ENCODE results near the gene CMPK1.

Gene CMPK1

DNA sequence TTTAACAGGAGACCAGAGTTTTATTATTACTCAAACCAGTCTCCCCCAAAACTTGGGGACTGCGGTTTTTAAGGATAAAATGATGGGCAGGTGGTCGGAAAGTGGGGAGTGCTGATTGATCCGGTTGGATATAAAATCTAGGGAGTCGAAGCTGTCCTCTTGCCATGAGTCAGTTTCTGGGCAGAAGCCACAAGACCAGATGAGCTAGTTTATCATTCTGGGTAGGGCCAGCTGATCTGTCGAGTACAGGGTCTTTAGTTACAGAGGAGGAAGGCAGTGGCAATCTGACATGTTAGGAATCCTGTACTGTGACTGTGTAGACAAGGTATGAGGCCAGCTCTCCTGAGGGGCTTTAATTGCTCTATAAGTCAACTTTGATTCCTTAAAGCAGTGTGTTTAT lies 59.6 kb downstream of the CMPK1 start:
- no peak for DNase-seq (ENCODE audit: low read depth in 3 of 3, low spot score in 1 of 3)

DNA sequence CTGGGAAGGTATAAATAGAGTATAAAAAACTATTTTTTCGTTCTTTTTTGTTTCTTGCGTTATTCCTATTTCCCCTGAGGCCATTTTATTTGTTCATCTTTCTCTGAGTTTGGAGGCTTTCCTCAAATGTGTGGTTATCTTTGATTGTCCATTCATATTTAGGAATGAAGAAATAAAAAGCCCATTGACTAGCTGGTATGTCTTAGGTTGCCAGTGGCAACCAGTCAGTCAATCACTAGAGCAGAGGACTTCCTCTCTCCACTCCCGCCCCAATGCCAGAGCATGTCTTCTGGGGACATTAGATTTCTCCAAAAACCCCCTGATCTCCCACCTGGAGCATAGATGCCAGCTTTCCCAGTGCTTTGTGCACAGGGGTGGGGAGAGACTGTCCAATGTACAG lies 61.8 kb downstream of the CMPK1 start:
- DNase-seq (ENCODE audit: low read depth in 3 of 3, low spot score in 1 of 3): no peak

DNA sequence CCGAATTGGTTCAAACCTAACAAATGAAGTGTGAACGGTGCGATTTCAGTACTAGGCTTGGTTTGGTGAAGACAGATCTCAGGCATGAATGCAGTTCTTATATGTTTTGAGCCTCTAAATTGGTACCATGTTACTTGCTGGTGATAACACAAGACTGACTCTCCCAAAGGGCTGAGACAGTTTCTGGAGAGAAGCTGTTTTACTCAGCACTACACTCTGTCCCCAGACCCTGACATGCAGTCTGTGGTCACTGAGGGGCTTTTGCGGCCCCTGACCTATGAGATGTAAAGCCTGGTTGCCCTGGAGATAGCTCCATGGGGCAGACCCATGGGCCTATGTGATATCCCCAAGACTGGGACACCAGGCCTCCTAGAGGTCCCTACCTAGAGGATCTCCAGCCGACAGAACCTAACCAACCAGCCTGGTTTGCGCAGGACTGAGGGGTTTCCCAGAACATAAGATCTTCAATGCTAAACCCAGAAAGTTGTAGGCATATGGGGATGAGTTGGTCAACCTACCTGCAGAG lies 63.1 kb downstream of the CMPK1 start:
- no peak for DNase-seq (ENCODE audit: low read depth in 3 of 3, low spot score in 1 of 3)

DNA sequence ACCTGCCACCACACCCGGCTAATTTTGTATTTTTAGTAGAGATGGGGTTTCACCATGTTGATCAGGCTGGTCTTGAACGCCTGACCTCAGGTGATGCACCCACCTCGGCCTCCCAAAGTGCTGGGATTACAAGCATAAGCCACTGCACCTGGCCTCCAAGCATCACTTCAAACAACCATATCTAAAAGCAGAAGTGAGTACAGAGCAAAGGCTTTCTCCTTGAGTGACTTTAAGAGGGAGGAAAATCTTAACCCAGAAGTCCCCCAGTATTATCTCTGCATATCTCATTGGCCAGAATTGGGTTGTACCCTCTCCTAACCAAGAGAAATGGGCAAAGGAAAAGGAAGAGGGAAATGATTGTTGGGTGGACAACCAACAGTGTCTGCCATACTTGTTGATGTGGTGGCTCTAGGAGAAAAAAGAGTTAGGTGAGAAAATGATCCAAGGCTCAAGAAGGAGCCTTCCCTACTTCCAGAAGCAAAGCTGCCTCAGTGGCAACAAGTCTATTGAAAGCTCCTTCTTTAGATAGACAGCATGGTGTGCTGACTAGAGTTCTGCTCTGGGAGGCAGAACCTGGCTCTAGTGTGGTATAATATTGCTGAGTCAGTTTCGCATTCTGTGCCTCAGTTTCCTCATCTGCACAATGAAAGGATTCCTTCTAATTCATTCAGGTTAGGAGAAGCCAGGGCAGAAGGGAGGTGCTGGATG lies 65.7 kb downstream of the CMPK1 start:
- DNase-seq (ENCODE audit: low read depth in 3 of 3, low spot score in 1 of 3): no peak

DNA sequence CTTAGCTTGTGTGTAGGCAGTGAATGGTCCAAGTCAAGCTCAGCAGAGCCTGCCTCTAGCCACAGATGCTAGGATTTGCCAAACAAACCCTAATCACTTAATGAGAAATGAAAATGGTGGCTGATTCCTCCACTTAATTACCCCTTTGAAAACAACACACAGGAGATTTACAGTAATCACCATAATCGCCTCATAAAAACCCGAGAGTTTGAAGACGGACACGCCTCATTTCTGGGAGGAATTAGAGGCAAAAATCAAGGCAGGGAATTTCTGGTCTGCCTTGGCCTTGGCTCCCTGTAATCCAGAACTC lies 66.2 kb downstream of the CMPK1 start:
- DNase-seq (ENCODE audit: low read depth in 3 of 3, low spot score in 1 of 3): no peak

DNA sequence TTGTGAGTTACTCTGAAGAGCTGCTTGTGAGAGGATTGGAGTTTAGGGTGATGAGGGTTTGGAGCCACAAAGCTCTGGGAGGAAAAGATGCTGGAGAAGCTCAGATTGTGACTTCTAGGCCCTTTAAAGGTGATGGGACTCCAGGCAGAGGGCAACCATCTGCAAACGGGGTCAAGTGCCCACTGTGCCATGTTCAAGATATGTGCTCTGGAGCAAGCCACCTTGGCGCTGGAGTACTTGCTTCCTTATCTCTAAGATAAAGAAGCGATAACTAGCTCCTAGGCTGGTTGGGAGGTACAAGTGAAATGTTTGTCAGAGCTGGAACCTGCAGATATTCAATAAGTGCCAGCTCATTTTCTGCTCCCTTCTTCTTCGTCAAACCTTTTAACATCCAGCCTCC lies 68.2 kb downstream of the CMPK1 start:
- no peak for DNase-seq (ENCODE audit: low read depth in 3 of 3, low spot score in 1 of 3)

DNA sequence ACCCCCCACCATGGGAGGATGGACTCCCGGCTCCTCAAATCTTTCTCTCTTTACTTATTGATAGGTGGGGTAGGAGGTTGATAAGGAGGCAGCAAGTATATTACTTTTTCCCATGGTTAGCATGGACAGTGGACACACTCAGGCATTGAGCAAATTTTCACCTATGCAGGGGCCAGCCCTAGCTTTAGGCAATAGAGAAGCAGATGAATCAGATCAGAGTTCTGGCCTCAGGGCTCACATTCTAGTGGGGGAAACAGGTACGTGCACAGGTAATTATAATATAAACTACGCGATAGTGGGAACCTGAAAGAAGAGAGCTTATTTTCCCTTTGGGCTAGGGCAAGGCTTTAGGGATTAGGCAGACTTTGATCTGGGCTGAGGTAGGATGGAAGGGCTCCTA lies 69.0 kb downstream of the CMPK1 start:
- DNase-seq (ENCODE audit: low read depth in 3 of 3, low spot score in 1 of 3): no peak

DNA sequence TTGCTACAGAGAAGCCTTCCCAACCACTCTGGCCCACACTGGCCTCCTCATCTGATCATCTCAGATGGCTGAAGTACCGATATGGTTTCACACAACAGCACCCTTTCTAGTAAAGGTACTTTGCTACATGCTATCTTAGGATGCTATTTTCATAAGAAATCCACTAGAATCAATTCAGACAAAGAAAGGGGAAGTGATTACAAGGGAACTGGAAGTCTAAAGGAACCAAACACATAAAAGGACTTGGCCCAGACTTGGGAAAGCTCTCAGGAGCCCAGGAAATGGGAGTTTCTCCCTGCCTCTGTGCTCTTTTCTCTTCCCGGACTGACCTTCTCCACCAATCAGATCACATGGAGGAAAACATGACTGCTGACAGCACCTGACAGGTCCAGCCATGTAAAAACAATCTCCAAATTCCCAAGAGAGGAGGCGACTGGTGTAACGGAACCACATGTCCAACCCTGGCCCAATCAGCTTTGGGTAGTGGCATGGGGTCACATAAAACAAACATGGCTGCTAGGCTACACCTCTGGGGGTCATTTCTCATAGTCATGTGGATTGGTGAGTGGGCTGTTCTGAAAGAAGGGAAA lies 69.8 kb downstream of the CMPK1 start:
- DNase-seq (ENCODE audit: low read depth in 3 of 3, low spot score in 1 of 3): no peak

DNA sequence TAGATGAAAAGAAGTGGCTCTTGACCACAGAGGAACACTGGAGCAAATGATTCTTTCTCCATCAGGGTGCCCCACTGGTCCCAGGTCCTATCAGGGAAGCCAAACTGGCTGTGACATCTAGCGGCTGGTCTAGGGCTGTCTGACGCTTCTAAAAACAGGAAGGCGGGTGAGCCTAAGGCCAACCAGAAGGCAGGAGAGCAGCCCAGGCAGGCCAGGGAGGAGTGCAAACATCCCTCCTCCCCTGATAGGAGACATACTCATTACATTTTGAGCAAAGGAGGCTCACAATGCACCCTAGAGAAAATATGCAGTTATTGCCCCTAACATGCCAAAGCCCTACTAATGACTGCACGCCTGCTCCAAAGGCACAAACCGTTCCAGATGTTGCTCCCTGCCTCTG lies 72.1 kb downstream of the CMPK1 start:
- no peak for DNase-seq (ENCODE audit: low read depth in 3 of 3, low spot score in 1 of 3)

DNA sequence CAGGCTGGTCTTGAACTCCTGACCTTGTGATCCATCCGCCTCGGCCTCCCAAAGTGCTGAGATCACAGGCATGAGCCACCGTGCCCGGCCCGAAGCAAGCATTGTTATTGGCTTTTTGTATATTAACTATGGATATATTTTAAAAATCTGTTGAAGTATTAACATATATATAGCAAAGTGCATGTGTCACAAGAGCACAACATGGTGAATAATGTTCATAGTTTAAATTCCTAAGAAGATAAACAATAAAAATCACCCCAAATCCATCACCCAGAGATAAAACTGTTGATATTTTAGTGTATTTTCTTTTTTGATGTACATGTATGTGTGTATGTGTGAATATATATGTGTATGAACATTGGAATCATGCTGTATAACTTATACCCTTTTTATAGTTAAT lies 73.4 kb downstream of the CMPK1 start:
- DNase-seq (ENCODE audit: low read depth in 3 of 3, low spot score in 1 of 3): no peak

DNA sequence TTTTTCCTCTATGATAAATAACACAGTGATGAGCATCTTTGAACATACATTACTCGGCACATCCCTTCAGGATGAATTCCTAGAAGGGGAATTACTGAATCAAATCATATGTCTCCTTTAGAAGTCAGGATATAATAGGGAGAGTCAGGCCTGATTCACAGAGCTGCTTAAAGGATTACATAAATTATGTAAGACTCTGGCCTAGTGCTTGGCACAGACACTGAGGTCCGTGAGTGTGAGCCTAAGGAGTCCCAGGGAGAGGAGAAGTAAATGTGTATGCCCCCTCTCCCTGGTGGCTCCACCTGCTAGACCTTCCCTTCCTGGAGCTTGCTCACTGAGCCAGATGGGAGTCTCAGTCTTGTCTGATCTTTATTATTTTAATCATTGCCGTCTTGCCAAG lies 73.9 kb downstream of the CMPK1 start:
- no peak for DNase-seq (ENCODE audit: low read depth in 3 of 3, low spot score in 1 of 3)

DNA sequence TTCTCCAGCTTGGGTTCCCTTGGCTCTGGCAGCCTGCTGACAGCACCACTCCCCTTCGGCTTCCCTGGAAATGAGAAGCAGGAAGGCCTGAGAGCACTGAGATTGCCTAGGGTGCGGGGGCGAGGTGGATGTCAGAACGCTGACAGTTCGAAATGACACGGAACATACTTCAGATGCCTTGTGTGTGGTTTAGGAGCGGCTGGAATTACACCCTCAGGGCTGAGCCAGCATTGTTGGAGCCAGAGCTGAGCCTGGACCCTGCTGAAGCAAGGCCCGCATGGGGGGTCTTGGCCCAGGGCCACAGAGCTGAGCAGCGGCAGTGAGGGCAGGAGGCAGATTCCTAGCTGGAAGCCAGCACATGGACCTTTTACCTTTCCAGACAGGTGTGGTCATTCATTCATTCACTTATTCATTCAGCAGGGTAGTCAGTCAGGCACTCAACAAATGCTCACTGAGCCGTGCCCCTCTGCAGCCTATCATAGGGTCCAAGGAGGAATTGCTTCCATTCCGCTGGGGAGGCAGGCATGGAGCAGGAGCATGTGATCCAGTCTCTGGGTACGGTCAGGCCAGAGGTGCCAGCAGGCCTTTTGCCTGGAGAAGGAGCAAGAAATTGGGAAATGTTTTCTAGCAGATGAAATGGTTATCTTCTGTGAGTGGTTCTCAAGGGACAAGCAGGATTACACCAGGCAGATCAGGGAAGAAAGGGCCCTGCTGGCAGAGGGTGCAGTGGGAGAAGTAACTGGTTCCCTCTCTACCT lies 75.9 kb downstream of the CMPK1 start:
- no peak for DNase-seq (ENCODE audit: low read depth in 3 of 3, low spot score in 1 of 3)

DNA sequence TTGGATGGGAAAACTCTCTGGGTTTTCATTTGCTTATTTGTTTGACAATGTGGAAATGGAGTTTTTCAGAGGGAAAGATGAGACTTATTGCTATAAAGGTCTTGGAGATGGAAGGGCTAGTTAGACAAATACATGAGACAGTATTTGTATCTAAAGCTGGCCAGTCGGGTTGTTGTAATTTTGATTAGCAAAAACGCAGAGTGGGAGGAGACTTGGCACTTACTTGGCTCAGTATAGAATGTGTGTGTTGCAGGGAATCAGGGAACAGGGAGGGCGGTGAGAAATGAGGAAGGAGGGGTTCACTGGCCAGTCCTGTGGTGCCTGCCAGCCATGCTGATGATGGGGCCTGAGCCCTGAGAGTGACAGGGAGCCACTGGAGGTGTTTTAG lies 76.5 kb downstream of the CMPK1 start:
- no peak for DNase-seq (ENCODE audit: low read depth in 3 of 3, low spot score in 1 of 3)

DNA sequence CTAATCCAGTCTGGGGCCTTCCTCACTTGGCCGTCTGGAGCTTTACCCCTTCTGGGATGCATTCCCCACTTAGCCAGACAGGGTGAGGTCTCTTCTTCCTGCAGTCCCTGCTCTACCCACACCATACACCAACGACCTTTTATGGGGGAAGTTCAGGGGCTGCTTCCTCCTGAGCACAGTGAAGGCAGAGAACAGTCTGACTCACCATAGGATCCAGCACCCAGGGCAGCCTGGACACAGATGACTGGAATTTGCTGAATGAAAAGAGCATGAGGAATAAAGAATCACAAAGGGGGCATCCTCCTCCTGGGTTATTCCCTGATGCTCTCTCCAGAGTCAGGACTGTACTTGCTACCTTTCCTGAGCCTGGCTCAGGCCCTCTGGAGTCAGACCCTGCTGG lies 77.8 kb downstream of the CMPK1 start:
- no peak for DNase-seq (ENCODE audit: low read depth in 3 of 3, low spot score in 1 of 3)

DNA sequence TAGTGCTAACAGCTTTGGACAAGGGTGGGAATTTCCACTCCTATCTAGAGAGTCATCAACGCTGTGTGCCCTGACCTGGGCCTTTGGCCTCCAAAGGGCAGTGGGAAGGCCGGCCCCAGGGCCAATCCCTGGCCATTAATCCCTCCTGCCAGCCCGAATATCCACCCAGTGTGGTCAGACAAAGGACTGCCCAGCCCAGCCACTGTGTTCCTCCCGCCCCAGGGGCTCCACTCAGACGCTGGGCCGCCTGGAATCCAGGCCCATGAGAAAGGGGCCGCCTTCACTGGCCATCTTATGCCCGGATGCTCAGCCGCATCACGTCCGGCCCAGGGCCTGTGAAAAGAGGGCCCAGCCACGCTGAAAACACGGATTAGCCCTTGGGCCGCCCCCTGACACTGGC lies 78.8 kb downstream of the CMPK1 start:
- DNase-seq (ENCODE audit: low read depth in 3 of 3, low spot score in 1 of 3): no peak

DNA sequence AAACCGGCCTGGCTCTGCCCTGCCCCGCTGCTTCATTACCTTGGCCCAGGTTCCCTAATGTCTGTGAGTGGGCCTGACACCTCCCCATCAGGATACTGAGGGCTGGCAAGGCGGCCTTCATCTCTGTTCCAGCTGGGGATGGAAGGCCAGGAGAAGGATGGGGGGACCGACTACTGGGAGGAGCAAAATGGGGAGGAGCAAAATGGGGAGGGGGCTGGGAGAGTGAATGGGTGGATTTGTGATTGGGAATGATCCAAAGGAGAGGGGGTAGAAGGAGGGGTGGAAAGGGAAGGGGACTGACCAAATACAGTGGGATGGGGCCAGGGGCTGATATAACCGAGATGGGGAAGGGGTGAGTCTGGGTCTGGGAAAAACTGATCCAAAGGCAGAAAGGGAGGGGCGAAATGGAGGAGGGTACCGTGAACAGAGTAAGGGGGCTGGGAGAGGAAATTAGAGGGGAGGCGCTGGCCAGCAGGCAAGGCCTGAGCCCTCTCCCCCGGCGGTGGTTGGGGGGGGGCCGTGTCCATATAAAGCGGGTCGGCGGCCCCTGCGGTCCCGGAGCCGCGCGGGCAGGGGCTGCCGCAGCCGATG lies 82.2 kb downstream of the CMPK1 start, which contains the start of gene FOXE3:
TSS of gene FOXE3 (plus strand) at position 558 of the 591 bp plus-strand sequence. CDS start at position 589, 31 bp downstream.
- DNase-seq (ENCODE audit: low read depth in 3 of 3, low spot score in 1 of 3): no peak

DNA sequence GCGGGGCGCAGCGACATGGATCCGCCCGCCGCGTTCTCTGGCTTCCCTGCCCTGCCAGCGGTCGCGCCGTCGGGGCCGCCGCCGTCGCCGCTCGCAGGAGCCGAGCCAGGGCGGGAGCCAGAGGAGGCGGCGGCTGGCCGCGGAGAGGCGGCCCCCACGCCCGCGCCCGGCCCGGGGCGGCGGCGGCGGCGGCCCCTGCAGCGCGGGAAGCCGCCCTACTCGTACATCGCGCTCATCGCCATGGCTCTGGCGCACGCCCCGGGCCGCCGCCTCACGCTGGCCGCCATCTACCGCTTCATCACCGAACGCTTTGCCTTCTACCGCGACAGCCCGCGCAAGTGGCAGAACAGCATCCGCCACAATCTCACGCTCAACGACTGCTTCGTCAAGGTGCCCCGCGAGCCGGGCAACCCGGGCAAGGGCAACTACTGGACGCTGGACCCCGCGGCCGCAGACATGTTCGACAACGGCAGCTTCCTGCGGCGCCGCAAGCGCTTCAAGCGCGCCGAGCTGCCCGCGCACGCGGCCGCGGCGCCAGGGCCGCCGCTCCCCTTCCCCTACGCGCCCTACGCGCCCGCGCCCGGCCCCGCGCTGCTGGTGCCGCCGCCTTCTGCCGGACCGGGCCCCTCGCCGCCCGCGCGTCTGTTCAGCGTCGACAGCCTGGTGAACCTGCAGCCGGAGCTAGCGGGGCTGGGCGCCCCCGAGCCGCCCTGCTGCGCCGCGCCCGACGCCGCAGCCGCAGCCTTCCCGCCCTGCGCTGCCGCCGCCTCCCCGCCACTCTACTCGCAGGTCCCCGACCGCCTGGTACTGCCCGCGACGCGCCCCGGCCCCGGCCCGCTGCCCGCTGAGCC lies 83.0 kb downstream of the CMPK1 start:
- no peak for DNase-seq (ENCODE audit: low read depth in 3 of 3, low spot score in 1 of 3)

DNA sequence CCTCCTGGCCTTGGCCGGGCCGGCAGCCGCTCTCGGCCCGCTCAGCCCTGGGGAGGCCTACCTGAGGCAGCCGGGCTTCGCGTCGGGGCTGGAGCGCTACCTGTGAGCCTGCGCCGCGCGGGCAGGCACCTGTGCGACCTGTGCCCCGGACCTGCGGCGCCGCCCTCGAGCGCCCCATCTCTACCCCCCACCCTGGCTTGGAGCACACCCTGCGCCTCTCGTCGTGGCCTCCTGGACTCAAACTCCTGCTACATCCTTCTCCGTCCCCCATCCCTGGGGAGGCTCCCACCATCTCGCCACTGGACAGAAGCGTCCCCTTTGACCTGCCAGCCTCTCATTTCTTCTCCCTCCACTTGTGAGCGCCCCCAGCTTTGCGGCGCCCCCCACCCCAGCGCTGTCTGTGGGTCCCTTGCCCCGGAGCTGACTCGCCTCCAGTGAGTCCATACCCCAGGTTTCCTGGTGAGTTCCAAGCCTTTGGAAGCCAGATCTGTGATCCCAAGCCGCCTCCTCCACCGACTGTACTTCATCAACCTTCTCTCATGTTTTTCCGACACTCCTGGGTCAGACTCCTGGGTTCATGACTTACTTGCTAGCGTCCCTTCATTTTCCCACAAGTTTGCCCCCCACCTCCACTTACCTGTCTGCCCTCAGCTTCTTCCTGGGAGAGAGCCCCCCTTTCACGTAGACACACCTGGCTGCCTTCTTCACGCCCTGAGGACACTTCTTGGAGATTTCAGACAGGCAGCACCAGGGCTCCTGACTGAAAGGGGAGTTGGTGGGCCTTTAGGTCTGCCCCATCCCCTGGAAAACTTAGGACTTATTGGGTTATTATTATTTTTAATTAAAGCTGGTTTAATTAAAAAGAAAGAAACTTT lies 83.8 kb downstream of the CMPK1 start:
- no peak for DNase-seq (ENCODE audit: low read depth in 3 of 3, low spot score in 1 of 3)

DNA sequence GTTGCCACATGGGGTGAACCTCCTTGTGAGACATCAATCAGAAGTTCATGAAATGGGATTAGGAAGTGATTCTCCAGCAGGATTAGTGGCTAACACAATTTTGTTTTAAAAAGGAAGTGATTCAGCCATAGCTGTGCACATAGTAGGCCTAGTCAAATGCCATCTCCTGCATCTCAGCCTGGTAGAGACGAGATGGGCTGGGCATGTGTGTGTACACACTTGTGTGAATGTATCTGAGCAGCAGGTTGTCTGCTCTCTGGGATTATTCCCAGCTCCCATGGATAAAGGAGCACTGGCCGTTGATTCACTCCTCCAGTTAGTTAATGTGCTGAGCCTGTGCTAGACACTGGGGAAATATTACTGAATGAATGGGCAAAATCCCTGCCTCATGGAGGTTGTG lies 84.5 kb downstream of the CMPK1 start:
- DNase-seq (ENCODE audit: low read depth in 3 of 3, low spot score in 1 of 3): no peak

DNA sequence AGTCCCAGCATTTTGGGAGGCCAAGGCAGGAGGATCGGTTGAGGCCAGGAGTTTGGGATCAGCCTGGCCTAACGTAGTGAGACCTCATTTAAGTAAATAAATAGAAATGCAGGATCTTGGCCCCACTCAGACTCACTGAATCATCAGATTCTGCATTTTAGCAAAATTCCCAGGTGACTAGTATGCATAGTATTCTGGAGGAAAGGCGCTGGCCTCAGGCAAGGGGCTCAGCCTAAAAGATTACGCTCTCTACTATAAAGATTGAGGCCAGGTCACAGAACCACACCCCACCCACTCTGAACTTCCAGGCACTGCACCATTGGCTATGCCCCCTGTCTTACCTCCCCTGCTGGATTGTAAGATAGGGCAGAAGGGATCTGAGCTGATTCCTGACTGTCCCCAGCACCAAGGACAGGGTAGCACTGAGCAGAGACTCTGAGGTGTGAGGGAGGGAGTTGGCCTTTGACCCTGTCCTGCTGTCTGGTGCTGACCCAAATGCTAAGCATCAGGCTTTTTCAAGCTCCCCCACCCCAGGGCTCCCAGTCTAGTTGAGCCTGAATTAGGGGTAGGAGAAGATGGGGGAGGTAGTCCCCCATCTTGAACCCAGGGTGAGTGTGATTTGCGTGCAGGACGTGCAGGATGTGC lies 85.2 kb downstream of the CMPK1 start:
- DNase-seq (ENCODE audit: low read depth in 3 of 3, low spot score in 1 of 3): no peak

All from stimulated activated CD4-positive, alpha-beta T cell treated with anti-CD3 and anti-CD28 coated beads, TNF-alpha, amount 100 ng/mL, for 1 hour (primary cell).